Measurements from ENCODE around the gene PAX3. TPM values are rescaled to one million over a fixed set of nuclear protein-coding genes. Genes with fewer than 3 reads are reported as not detected.

PAX3 gene
- total RNA-seq, 4 donors from 2014 or later: not detected

DNA sequence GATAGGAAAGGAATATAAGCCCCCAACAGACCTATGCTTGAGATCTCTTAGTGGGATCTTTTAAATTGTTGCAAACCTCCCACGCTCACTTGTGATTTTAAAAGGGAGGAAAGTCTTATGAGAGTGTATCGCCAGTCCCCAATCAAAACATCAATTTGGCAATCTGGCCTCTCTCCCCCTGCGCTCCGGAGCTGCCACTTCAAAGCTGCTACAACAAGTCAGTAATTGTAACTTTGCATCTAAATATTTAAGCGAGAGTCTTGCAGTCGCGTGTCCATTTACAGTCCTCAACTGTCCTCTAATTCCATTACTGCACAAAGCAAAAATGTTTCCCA lies 8.4 kb downstream of the PAX3 start:
- no peak overlapping the region for H3K27ac ChIP-seq
- no peak for DNase-seq
- peaks cover 0 to 12% (median 0%) of the 10 kb centered on the region in 4 donors for H3K4me1 ChIP-seq

DNA sequence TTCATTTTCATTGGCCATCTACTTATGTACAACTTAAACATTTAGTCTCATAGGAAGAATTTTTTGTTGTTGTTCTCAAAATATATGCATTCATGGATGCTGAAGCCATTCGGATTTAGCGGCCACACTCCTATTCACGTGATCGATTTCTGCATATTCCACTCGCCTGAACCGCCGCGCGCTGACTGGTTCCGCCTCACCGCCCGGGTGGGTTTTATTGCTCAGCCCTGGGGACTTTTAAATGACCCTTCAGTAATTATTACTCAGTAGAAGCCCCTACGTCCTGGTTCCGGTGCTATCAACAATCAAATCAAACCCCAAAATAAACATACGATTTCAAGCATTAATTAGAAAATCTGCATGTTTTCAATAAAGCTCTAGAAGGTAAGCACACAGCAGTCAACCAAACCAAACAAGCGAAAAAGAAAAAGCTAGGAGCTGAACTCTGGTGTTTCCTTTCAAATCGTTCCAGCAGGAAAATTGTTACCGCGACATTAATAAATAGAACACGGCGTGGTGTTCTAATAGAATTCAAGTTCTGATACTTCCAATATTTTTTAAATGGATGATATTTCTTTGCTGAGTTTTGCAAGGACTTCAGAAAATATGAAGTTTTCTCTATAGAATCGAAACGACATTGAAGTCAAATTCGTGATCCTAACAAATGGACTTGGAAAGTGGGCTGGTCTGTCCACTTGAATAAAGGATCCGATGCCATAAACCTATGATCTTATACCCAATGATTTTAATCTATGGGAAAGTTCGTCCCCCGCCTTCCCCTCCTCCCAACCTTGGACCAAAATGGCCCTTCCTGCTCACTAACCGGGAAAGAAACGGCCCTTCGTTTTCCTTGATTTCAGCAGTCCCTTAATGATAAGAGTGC lies 9.3 kb downstream of the PAX3 start:
- Histone ChIP-seq H3K27me3 (peaks cover 0 to 47% of the 10 kb centered on the region in 2 donors), H3K4me3 (no peak overlapping the region), H3K36me3 (no peaks in the 10 kb centered on the region), H3K27ac (no peak overlapping the region), H3K9me3 (no peaks in the 10 kb centered on the region), H3K4me1 (peaks cover 0 to 6% (median 0%) of the 10 kb centered on the region in 4 donors)
- no peak for DNase-seq
- no peak for TF ChIP-seq POLR2A (IDR thresholded peaks at IDR 0.05)
- TF ChIP-seq, protein P1, sequence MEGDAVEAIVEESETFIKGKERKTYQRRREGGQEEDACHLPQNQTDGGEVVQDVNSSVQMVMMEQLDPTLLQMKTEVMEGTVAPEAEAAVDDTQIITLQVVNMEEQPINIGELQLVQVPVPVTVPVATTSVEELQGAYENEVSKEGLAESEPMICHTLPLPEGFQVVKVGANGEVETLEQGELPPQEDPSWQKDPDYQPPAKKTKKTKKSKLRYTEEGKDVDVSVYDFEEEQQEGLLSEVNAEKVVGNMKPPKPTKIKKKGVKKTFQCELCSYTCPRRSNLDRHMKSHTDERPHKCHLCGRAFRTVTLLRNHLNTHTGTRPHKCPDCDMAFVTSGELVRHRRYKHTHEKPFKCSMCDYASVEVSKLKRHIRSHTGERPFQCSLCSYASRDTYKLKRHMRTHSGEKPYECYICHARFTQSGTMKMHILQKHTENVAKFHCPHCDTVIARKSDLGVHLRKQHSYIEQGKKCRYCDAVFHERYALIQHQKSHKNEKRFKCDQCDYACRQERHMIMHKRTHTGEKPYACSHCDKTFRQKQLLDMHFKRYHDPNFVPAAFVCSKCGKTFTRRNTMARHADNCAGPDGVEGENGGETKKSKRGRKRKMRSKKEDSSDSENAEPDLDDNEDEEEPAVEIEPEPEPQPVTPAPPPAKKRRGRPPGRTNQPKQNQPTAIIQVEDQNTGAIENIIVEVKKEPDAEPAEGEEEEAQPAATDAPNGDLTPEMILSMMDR (IDR thresholded peaks at IDR 0.05): no peak

More for the DNA sequence above, 8.4 kb downstream of the PAX3 start:
- Histone ChIP-seq H3K9me3 (no peaks in the 10 kb centered on the region), H3K4me3 (no peak overlapping the region), H3K36me3 (no peaks in the 10 kb centered on the region), H3K27me3 (peaks cover 0 to 54% of the 10 kb centered on the region in 2 donors)
- TF ChIP-seq POLR2A (IDR thresholded peaks at IDR 0.05): no peak
- TF ChIP-seq, protein P1 (IDR thresholded peaks at IDR 0.05): no peak

DNA sequence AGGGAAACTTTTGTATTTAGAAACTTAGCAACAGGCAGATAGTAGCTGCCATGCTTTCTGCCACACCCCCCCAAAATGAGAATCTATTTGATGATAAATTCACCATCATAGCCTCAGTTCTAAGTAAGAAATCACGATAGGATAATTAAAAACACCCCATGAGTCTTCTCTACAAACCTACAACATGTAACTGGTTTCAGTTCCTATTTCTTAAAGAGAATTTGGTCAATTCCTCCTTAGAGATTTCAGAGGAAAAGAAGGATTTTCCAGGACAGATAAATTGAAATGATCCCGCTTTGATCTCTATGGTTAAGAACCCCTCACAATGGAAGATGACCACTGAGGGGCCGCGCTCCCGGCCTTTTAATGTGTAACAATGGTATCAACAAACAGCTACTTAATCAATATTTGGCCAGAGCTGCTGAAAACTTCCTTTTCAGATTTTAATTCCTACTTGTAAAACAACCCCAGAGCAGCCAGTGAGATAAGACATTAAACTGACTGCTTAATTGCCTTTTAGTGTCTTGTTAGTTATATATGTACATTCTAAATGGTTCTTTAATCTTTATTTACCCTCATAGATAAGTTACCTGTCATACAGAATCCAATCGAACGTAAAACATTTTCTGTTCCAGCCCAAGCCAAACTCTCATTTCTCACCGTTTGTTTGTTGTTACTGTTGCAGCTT lies 10.1 kb downstream of the PAX3 start:
- peaks cover 0 to 39% of the 10 kb centered on the region in 2 donors for H3K27me3 ChIP-seq

DNA sequence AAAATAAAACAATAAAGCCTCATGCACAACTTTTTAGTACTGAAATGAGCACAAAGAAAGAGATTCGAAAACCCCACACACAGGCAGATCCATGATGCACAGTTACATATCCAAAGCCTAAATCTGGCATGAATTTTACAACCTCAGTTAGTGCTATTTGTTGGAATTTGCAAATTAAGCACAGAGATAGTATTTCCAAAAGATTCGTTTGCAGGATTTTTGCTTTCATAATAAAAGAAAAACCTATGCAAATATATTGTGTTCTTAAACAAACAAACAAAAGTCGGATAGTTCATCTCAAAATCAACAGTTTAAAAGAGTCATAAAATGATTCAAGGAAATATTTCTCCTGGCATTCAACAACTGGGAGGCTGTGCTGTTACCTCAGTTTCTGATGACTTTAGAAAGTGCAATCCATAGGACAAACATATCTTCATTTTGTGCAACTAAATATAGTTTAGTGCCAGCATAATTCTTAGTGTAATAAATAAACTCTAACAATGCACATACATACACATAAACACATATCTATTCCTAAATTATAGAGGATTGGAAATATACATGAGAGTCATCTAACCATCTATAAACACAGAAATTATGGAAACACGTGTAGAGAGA lies 10.8 kb downstream of the PAX3 start:
- H3K9me3 ChIP-seq: no peaks in the 10 kb centered on the region
- DNase-seq: no peak
- H3K27ac ChIP-seq: no peak overlapping the region
- TF ChIP-seq, protein P1 (IDR thresholded peaks at IDR 0.05): no peak
- TF ChIP-seq POLR2A (IDR thresholded peaks at IDR 0.05): no peak
- no peaks in the 10 kb centered on the region for H3K36me3 ChIP-seq
- no peak overlapping the region for H3K4me3 ChIP-seq
- H3K4me1 ChIP-seq: peaks cover 0 to 6% (median 0%) of the 10 kb centered on the region in 4 donors
- peaks cover 0 to 32% of the 10 kb centered on the region in 2 donors for H3K27me3 ChIP-seq

More for the DNA sequence above, 10.1 kb downstream of the PAX3 start:
- H3K4me1 ChIP-seq: peaks cover 0 to 6% (median 0%) of the 10 kb centered on the region in 4 donors
- no peak overlapping the region for H3K4me3 ChIP-seq
- TF ChIP-seq POLR2A (IDR thresholded peaks at IDR 0.05): no peak
- TF ChIP-seq, protein P1 (IDR thresholded peaks at IDR 0.05): no peak
- no peaks in the 10 kb centered on the region for H3K9me3 ChIP-seq
- no peak overlapping the region for H3K27ac ChIP-seq
- DNase-seq: no peak
- H3K36me3 ChIP-seq: no peaks in the 10 kb centered on the region

DNA sequence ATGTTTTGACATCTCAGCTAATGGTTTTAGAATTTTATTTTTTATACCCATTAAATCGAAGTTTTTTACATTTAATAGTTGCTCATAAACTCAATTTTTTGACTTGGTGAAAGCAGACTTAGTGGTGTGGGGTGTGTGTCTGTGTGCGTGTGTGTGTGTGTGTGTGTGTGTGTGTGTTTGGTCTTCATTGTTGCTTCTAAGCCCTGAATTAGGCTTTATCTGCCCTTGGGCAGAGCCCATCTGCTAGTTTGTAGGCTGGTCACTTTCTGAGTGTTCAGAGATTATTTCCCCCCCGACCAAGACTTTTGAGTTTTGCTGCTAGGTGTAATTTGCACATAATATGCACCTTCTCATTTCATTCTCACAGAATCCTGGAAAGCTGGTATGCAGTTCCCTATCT lies 14.3 kb downstream of the PAX3 start:
- Histone ChIP-seq H3K4me1 (no peaks in the 10 kb centered on the region), H3K4me3 (no peak overlapping the region), H3K9me3 (no peaks in the 10 kb centered on the region), H3K36me3 (no peaks in the 10 kb centered on the region), H3K27ac (no peak overlapping the region), H3K27me3 (peaks cover 0 to 13% of the 10 kb centered on the region in 2 donors)
- no peak for DNase-seq
- TF ChIP-seq, protein P1 (IDR thresholded peaks at IDR 0.05): no peak
- no peak for TF ChIP-seq POLR2A (IDR thresholded peaks at IDR 0.05)

All from Peyer's patch (tissue), 4 donors.